Stimulated activated memory B cell treated with anti-CD40 and anti-IgM and Interleukin-4, amounts not matched to agents 10 μg/mL and 1 μg/mL and 100 μg/mL, for 72 hours (primary cell): ENCODE results near the gene OR6Q1.
"Not testable (repeated sequence)": the region's sequence is repeated elsewhere in the genome, so short reads cannot be mapped to it uniquely, and the experiment has no call there.

Source experiments
- ATAC-seq: fragments of 150-1000 bp; cut with Tn5 transposase; 2 replicates; pipeline ENCODE4 v1.10.0; 2021
- H3K27ac Mint-ChIP-seq: one replicate; pipeline ENCODE4 v1.8.0; 2022; ENCODE audit warnings: mild to moderate bottlenecking, mixed read lengths
- H3K27me3 Mint-ChIP-seq: one replicate; pipeline ENCODE4 v1.8.0; 2022; ENCODE audit warnings: mixed read lengths
- H3K36me3 Mint-ChIP-seq: one replicate; pipeline ENCODE4 v1.8.0; 2022; ENCODE audit warnings: mixed read lengths
- H3K4me1 Mint-ChIP-seq: one replicate; pipeline ENCODE4 v1.8.0; 2022; ENCODE audit warnings: mixed read lengths
- H3K4me3 Mint-ChIP-seq: one replicate; pipeline ENCODE4 v1.8.0; 2022; ENCODE audit warnings: mild to moderate bottlenecking, moderate library complexity, mixed read lengths
- H3K9me3 Mint-ChIP-seq: one replicate; pipeline ENCODE4 v1.8.0; 2022; ENCODE audit warnings: mixed read lengths

Gene OR6Q1

GRCh38 chr11:58030653-58031052 lies at the start of gene OR6Q1:
TSS of gene OR6Q1 (plus strand) at chr11:58030953. CDS start at chr11:58030953, 0 bp downstream.
- Mint-ChIP-seq H3K4me3 (no peak within 1 kb of the TSS), H3K36me3 (no peaks in the 10 kb centered on the region), H3K4me1 (no peaks in the 10 kb centered on the region), H3K27me3 (peaks cover 43% of the 10 kb centered on the region), H3K27ac (no peak within 1 kb of the TSS), H3K9me3 (peaks cover 10% of the 10 kb centered on the region)
- no peak for ATAC-seq

DNA sequence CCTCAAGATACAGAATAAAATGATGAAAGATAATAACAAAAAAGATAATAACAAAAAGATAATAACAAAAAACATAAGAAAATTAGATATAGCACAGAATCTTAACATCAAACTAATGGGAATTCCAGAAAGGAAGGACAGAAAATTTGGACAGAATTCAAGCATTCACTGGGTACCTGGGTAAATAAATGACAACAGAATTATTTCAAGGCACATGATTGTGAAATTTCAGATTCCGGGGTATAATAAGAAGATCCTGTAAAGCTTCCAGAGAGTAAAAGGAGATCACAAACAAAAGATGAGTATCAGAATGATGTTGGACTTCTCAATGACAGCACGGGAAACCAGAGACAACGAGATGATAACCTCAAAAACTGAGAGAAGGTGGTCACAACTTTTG lies 49.2 kb upstream of the OR6Q1 start:
- H3K27ac Mint-ChIP-seq, result no peak overlapping the region
- H3K9me3 Mint-ChIP-seq, result peaks cover 7% of the 10 kb centered on the region
- no peaks in the 10 kb centered on the region for H3K36me3 Mint-ChIP-seq
- no peaks in the 10 kb centered on the region for H3K4me1 Mint-ChIP-seq
- peaks cover 16% of the 10 kb centered on the region for H3K27me3 Mint-ChIP-seq
- no peak overlapping the region for H3K4me3 Mint-ChIP-seq
- ATAC-seq, result no peak

- Mint-ChIP-seq H3K36me3 (no peaks in the 10 kb centered on the region), H3K9me3 (peaks cover 8% of the 10 kb centered on the region), H3K4me1 (no peaks in the 10 kb centered on the region), H3K27ac (no peak overlapping the region), H3K27me3 (peaks cover 16% of the 10 kb centered on the region), H3K4me3 (no peak overlapping the region)
- no peak for ATAC-seq
Measured at GRCh38 chr11:57982776-57983175, 48.0 kb upstream of the OR6Q1 start.

GRCh38 chr11:57983191-57983590 lies 47.6 kb upstream of the OR6Q1 start:
- no peaks in the 10 kb centered on the region for H3K4me1 Mint-ChIP-seq
- peaks cover 11% of the 10 kb centered on the region for H3K9me3 Mint-ChIP-seq
- H3K27ac Mint-ChIP-seq, result no peak overlapping the region
- H3K4me3 Mint-ChIP-seq, result no peak overlapping the region
- ATAC-seq, result no peak
- H3K27me3 Mint-ChIP-seq, result peaks cover 16% of the 10 kb centered on the region
- H3K36me3 Mint-ChIP-seq, result no peaks in the 10 kb centered on the region

DNA sequence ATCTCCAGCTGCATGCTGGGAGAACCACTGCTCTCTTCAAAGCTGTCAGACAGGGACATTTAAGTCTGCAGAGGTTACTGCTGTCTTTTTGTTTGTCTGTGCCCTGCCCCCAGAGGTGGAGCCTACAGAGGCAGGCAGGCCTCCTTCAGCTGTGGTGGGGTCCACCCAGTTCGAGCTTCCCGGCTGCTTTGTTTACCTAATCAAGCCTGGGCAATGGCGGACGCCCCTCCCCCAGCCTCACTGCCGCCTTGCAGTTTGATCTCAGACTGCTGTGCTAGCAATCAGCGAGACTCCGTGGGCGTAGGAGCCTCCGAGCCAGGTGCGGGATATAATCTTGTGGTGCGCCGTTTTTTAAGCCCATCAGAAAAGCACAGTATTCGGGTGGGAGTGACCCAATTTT lies 31.2 kb upstream of the OR6Q1 start:
- ATAC-seq, H3K4me1 Mint-ChIP-seq, H3K27ac Mint-ChIP-seq, H3K36me3 Mint-ChIP-seq, H3K9me3 Mint-ChIP-seq, H3K4me3 Mint-ChIP-seq: not testable (repeated sequence)
- peaks cover 20% of the 10 kb centered on the region for H3K27me3 Mint-ChIP-seq

GRCh38 chr11:58000021-58000420 lies 30.7 kb upstream of the OR6Q1 start:
- peaks cover 20% of the 10 kb centered on the region for H3K27me3 Mint-ChIP-seq
- H3K27ac Mint-ChIP-seq, ATAC-seq: not testable (repeated sequence)

DNA sequence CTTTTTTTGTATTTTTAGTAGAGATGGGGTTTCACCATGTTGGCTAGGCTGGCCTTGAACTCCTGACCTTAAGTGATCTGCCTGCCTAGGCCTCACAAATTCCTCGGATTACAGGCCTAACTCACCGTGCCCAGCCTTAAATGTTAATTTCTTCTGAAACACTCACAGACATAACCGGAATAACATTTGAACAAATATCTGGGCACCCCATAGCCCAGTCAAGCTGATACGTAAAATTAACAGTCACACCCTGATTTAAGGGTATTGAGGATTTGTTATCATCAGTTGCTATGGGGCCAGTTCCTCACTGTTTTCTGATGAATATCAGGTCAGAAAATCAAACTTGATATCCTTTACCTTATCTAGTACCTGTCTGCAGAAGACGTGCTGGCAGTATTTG lies 30.1 kb upstream of the OR6Q1 start:
- H3K4me3 Mint-ChIP-seq, result no peak overlapping the region
- H3K27ac Mint-ChIP-seq, result no peak overlapping the region
- no peaks in the 10 kb centered on the region for H3K9me3 Mint-ChIP-seq
- H3K36me3 Mint-ChIP-seq, result no peaks in the 10 kb centered on the region
- ATAC-seq, result no peak
- peaks cover 20% of the 10 kb centered on the region for H3K27me3 Mint-ChIP-seq
- H3K4me1 Mint-ChIP-seq, result no peaks in the 10 kb centered on the region

More at GRCh38 chr11:58000021-58000420, 30.7 kb upstream of the OR6Q1 start:
- H3K4me3 Mint-ChIP-seq, H3K9me3 Mint-ChIP-seq, H3K4me1 Mint-ChIP-seq, H3K36me3 Mint-ChIP-seq: not testable (repeated sequence)

DNA sequence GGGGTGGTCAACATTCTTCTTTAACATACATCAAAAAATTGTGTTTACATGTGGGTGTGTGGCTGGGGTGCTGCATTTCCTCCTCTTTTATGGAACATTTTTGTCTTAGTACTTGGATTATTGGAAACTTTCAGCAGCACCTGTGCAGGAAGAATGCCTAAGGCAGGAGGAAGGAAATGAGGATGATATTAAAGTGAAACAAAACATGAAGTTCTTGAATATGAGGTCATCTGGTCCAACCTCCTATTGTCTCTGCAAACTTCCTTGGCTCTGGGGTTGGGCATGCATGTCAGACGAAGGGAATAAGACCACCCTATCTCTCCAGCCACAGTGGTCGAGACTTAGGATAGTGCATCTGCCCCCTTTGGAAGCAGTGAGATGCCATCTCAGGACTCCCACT lies 27.7 kb upstream of the OR6Q1 start:
- Mint-ChIP-seq H3K9me3 (no peaks in the 10 kb centered on the region), H3K27me3 (peaks cover 29% of the 10 kb centered on the region), H3K36me3 (no peaks in the 10 kb centered on the region), H3K4me3 (no peak overlapping the region), H3K27ac (no peak overlapping the region), H3K4me1 (no peaks in the 10 kb centered on the region)
- no peak for ATAC-seq

DNA sequence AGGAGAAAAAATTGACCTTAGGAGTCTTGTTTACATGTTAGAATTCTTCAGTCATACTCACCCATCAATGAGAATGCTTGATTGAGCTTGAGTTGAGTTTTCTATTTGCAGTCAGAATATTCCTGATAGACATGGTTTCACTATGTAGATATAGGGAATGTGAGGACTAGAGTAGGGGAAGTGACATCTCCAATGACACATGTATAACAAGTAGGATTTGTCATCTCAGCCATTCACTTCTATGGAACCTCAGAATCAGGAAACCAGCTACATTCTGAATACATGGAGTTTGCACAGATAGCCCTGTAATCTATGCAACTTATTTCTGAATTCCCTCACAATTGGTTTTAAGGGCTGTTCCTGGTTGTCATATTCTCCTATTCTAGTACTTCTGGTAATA lies 27.2 kb upstream of the OR6Q1 start:
- H3K9me3 Mint-ChIP-seq, result no peaks in the 10 kb centered on the region
- no peaks in the 10 kb centered on the region for H3K36me3 Mint-ChIP-seq
- H3K27me3 Mint-ChIP-seq, result peaks cover 29% of the 10 kb centered on the region
- H3K4me3 Mint-ChIP-seq, result no peak overlapping the region
- ATAC-seq, result no peak
- no peak overlapping the region for H3K27ac Mint-ChIP-seq
- H3K4me1 Mint-ChIP-seq, result no peaks in the 10 kb centered on the region

- no peak for ATAC-seq
- H3K27ac Mint-ChIP-seq, result no peak overlapping the region
- no peak overlapping the region for H3K4me3 Mint-ChIP-seq
- no peaks in the 10 kb centered on the region for H3K36me3 Mint-ChIP-seq
- no peaks in the 10 kb centered on the region for H3K9me3 Mint-ChIP-seq
- H3K4me1 Mint-ChIP-seq, result no peaks in the 10 kb centered on the region
- H3K27me3 Mint-ChIP-seq, result peaks cover 29% of the 10 kb centered on the region
Measured at GRCh38 chr11:58004664-58005063, 26.1 kb upstream of the OR6Q1 start.

- H3K27me3 Mint-ChIP-seq, result peaks cover 25% of the 10 kb centered on the region
- H3K4me3 Mint-ChIP-seq, result no peak overlapping the region
- no peaks in the 10 kb centered on the region for H3K9me3 Mint-ChIP-seq
- H3K4me1 Mint-ChIP-seq, result no peaks in the 10 kb centered on the region
- no peak overlapping the region for H3K27ac Mint-ChIP-seq
- H3K36me3 Mint-ChIP-seq, result no peaks in the 10 kb centered on the region
- ATAC-seq, result no peak
Measured at GRCh38 chr11:58006940-58007339, 23.8 kb upstream of the OR6Q1 start.

DNA sequence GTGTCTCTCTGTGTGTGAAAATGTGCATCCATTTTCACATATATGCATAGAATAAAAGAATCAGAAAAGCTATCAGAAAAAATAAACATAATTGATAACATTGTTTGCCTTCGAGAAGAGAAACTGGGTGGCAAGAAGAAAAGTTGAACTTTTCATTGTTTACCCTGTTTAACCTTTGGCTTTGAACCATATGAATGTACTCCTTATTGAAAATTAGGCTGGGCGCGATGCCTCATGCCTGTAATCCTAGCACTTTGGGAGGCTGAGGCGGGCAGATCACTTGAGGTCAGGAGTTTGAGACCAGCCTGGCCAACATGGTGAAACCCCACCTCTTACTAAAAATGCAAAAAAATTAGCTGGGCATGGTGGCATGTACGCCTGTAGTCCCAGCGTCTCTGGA lies 19.0 kb upstream of the OR6Q1 start:
- no peak overlapping the region for H3K27ac Mint-ChIP-seq
- H3K4me3 Mint-ChIP-seq, result no peak overlapping the region
- no peaks in the 10 kb centered on the region for H3K9me3 Mint-ChIP-seq
- H3K36me3 Mint-ChIP-seq, result no peaks in the 10 kb centered on the region
- no peak for ATAC-seq
- H3K27me3 Mint-ChIP-seq, result peaks cover 19% of the 10 kb centered on the region
- H3K4me1 Mint-ChIP-seq, result no peaks in the 10 kb centered on the region

GRCh38 chr11:58023435-58023931 lies 7.3 kb upstream of the OR6Q1 start, which contains the start of gene OR9Q1:
TSS of gene OR9Q1 (plus strand) at chr11:58023881. CDS start at chr11:58179445, 155,564 bp downstream.
- H3K4me3 Mint-ChIP-seq, result no peak within 1 kb of the TSS
- peaks cover 14% of the 10 kb centered on the region for H3K27me3 Mint-ChIP-seq
- ATAC-seq, result no peak
- no peaks in the 10 kb centered on the region for H3K9me3 Mint-ChIP-seq
- no peak within 1 kb of the TSS for H3K27ac Mint-ChIP-seq
- no peaks in the 10 kb centered on the region for H3K4me1 Mint-ChIP-seq
- H3K36me3 Mint-ChIP-seq, result no peaks in the 10 kb centered on the region

DNA sequence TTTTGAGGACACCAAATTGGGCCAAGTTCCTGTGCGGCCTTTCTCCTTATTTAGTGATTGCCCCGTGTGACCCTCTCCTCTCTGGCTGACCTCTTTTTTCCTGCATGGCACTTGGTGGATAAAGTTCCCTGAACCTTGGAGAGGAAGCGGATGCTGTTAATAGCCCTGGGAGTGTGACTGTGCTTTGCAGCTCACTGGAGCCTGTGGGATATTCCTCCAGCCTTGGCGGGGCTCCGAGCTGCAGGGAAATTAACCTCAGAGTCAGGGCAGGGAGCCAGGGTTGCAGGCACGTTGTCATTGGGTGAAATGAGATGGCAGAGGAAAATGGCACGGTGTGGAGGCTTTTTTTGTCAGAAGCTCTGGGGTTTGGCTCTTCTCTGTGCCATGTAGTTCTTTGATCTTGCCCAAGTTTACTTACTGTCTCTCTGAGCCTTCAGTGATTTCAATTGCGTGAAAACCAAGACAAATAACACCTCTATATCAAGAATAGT lies 6.1 kb upstream of the OR6Q1 start:
- H3K4me1 Mint-ChIP-seq, result no peaks in the 10 kb centered on the region
- no peaks in the 10 kb centered on the region for H3K9me3 Mint-ChIP-seq
- H3K36me3 Mint-ChIP-seq, result no peaks in the 10 kb centered on the region
- no peak overlapping the region for H3K4me3 Mint-ChIP-seq
- no peak for ATAC-seq
- peaks cover 23% of the 10 kb centered on the region for H3K27me3 Mint-ChIP-seq
- H3K27ac Mint-ChIP-seq, result no peak overlapping the region

- Mint-ChIP-seq H3K4me1 (no peaks in the 10 kb centered on the region), H3K9me3 (peaks cover 3% of the 10 kb centered on the region), H3K27me3 (peaks cover 43% of the 10 kb centered on the region), H3K27ac (no peak overlapping the region), H3K36me3 (no peaks in the 10 kb centered on the region), H3K4me3 (no peak overlapping the region)
- no peak for ATAC-seq
Measured at GRCh38 chr11:58027341-58027740, 3.4 kb upstream of the OR6Q1 start.

DNA sequence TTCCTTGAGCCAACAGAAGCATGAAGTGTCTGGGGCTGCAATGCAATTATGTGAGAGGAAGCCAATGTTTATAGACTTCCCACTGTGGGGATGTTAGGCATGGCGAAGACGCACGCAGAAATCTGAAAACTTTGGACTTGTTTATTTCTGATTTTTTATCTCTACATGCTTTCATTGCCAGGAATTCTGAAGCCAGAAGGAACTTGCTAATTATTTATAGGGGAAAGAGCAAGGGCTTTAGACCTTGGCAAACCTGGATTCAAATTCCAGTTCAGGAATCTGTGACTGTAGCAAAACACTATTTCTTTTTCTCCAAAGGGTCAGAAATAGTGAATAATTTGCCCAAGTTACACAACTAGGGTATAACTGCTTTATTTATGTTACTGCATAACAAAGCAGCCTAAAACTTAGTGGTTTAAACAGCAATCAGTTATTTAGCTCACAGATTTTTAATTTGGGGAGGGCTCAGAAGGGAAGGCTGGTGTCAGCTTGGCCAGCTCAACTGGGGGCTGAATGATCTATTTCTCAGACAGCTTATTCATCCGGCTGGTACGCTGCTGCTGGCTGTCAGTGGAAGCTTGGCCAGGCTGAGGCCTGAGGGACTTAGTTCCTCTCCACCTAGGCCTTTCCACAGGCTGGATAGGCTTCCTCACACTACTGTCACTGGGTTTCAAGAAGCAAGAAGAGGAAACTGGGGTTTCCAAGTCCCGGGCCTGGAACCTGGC lies 1.9 kb upstream of the OR6Q1 start:
- peaks cover 6% of the 10 kb centered on the region for H3K9me3 Mint-ChIP-seq
- H3K4me1 Mint-ChIP-seq, result no peaks in the 10 kb centered on the region
- H3K27ac Mint-ChIP-seq, result no peak overlapping the region
- no peak overlapping the region for H3K4me3 Mint-ChIP-seq
- peaks cover 43% of the 10 kb centered on the region for H3K27me3 Mint-ChIP-seq
- ATAC-seq, result no peak
- H3K36me3 Mint-ChIP-seq, result no peaks in the 10 kb centered on the region
